H1 (cell line): ENCODE results near the gene INO80C. TPM values are rescaled to one million over a fixed set of nuclear protein-coding genes. Genes with fewer than 3 reads are reported as not detected.

Experiments
- CBX8 ChIP-seq: fragments of 300-800, 300-1000 bp; sonication (generic); IDR thresholded peaks from 2 replicates; pipeline ENCODE4 v1.7.1; 2016; ENCODE audit warnings: low read depth, low read length, borderline replicate concordance
- CHD2 ChIP-seq: IDR thresholded peaks from 2 replicates; pipeline ENCODE4 v1.6.1; 2012; ENCODE audit warnings: low read length, improper control_type of control experiment
- HDAC2 ChIP-seq, 2 experiments: fragments of 300-600 bp in 1 of 2; sonication (generic) in 1 of 2; IDR thresholded peaks; 2 replicates each; pipeline ENCODE4 v1.6.1; 2011 to 2012; ENCODE audit warnings: low read depth in 2 of 2, low read length in 2 of 2, mild to moderate bottlenecking in 2 of 2, moderate library complexity in 2 of 2, borderline replicate concordance in 1 of 2, inconsistent platforms in 1 of 2
- SP2 ChIP-seq: IDR thresholded peaks from 2 replicates; pipeline ENCODE4 v1.6.1; 2012; ENCODE audit warnings: mild to moderate bottlenecking, low read length, inconsistent platforms
- polyA plus RNA-seq, 7 experiments: library from polyadenylated mRNA; depleted of rRNA in 3 of 7; stranded (reverse) in 5 of 7; unstranded in 2 of 7; fragments of >200 nt in 5 of 7; fragments of 200-250 nt in 2 of 7; gene quantifications; 1 replicate in 5 of 7; 2 replicates in 1 of 7; 4 replicates in 1 of 7; pipeline versions ENCODE4 v1.2.1 to v1.2.3, GENCODE V29; 2011 to 2013; ENCODE audit warnings: missing spikeins in 2 of 7, mixed read lengths in 2 of 7
- total RNA-seq: library from RNA; stranded (reverse); fragmentation: NEBNext Ultra II Directional; extraction: Animal tissue kit (Norgen Biotek cat#: 25700); gene quantifications from 2 replicates; pipeline ENCODE4 v1.2.1, GENCODE V29; 2021

Gene INO80C
- total and polyA plus RNA-seq, 2 of the 8 experiments (the other 6 are each of a cell fraction or from before 2014, with no cell fraction given) = 30.1 to 48.9 TPM

DNA sequence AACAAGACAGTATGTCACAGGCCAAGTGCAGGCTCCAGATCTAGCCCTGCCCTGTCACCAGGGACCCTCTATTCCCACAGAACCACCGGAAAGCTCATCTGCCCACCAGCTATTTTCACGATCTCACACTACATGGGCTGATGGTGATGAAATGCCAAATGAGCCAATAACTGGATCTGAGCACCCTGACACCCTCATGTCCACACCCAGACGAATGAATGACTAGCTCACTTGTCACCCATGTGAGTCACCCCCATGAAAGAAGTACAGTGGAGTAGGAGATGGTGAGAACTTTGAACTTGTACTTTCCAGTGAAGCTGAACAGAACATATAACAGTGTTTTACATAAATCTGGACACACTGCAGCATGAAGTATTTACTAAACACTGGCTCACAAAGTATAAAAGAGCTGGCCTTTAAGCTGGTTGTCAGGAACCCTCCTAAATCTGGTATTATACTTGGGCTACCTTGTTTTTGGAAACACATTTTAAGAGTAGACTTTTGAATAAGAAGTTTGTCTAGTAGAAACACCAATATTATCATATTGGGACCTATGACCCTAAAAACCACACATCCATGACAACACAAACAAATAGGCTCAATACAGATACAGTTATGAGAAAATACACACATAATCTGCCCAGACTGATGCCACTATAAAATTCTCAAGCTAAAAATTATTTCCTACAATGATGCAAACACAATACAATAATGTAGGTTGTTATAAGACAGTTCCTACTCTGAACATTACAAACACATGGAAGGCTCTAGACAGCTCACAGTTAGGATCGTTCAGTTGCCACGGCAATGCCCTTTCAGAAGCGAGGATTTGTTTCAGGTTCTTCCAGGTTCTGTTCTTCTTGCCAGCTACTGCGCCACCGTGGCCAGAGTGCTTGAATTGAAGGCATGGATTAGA is 19.0 kb downstream of the INO80C start (continued):
- no peak for TF ChIP-seq HDAC2 (IDR thresholded peaks at IDR 0.05; ENCODE audit: borderline replicate concordance in 1 of 2, low read depth in 2 of 2, low read length in 2 of 2)
- TF ChIP-seq CBX8 = no peak
- TF ChIP-seq SP2 = no peak
- no peak for TF ChIP-seq CHD2
